A549 (cell line): ENCODE results near the gene KLHL36.

Experiments
- CTCF ChIP-seq: fragments of >200 bp; sonication (Bioruptor Twin); formaldehyde crosslinking; IDR thresholded peaks from 3 replicates; pipeline ENCODE4 v1.5.1; 2016
- PHF8 ChIP-seq: fragments of 200-600 bp; sonication (generic); IDR thresholded peaks from 2 replicates; pipeline ENCODE4 v1.6.1; 2016; ENCODE audit warnings: low read depth, mild to moderate bottlenecking, antibody characterized with exemption, moderate library complexity, borderline replicate concordance
- POLR2A ChIP-seq: IDR thresholded peaks from 2 replicates; pipeline ENCODE4 v1.6.1; 2012; ENCODE audit warnings: mild to moderate bottlenecking, low read length
- RAD21 ChIP-seq, 2 experiments: fragments of >200 bp in 1 of 2; sonication (Bioruptor Twin) in 1 of 2; formaldehyde crosslinking in 1 of 2; IDR thresholded peaks in 1 of 2; conservative IDR thresholded peaks in 1 of 2; 2 replicates in 1 of 2; 3 replicates in 1 of 2; pipeline ENCODE4 v1.6.1; 2012 to 2018; ENCODE audit warnings: inconsistent platforms in 1 of 2
- ZFP36 ChIP-seq: fragments of 450-650 bp; IDR thresholded peaks from 2 replicates; pipeline ENCODE4 v1.6.1; 2014; ENCODE audit warnings: borderline replicate concordance; ENCODE audit not compliant: partially characterized antibody

- TF ChIP-seq CTCF = no peak
- no peak for TF ChIP-seq PHF8
- no peak for TF ChIP-seq RAD21 (conservative IDR thresholded peaks at IDR 0.05 in 1 of 2, IDR thresholded peaks at IDR 0.05 in 1 of 2)
- no peak for TF ChIP-seq POLR2A
- no peak for TF ChIP-seq ZFP36
These were observed 58.5 kb downstream of the KLHL36 start for GRCh38 chr16:84706856-84707255.
